GM12873 (cell line): ENCODE results near the gene ISCA2.

Source experiments
- CTCF ChIP-seq: IDR thresholded peaks from 2 replicates; pipeline ENCODE4 v1.5.1; 2012; ENCODE audit warnings: low read depth, mild to moderate bottlenecking, moderate library complexity, low read length, control low read depth; ENCODE audit not compliant: insufficient read depth; ENCODE audit errors: missing control alignments

The ISCA2 gene

GRCh38 chr14:74524812-74525135 lies 31.2 kb downstream of the ISCA2 start:
- no peak for TF ChIP-seq CTCF

- TF ChIP-seq CTCF, result no peak
These were observed 31.8 kb downstream of the ISCA2 start for GRCh38 chr14:74525361-74525851.

- no peak for TF ChIP-seq CTCF
These were observed 33.5 kb downstream of the ISCA2 start for GRCh38 chr14:74526854-74527585.

- TF ChIP-seq CTCF, result no peak
These were observed 34.2 kb downstream of the ISCA2 start for GRCh38 chr14:74527736-74528280.

GRCh38 chr14:74528406-74528805 lies 34.8 kb downstream of the ISCA2 start:
- no peak for TF ChIP-seq CTCF

GRCh38 chr14:74528886-74529285 lies 35.3 kb downstream of the ISCA2 start:
- no peak for TF ChIP-seq CTCF

GRCh38 chr14:74531006-74531405 lies 37.4 kb downstream of the ISCA2 start:
- TF ChIP-seq CTCF, result no peak
